NCI-H446 treated with DMSO at 0.1 percent for 48 hours (cell line): ENCODE measurements around the gene PEMT.

Source experiments
- DNase-seq: peaks from one replicate; lab custom pipeline; 2025; lab: John Stamatoyannopoulos, UW

Gene PEMT

GRCh38 chr17:17605083-17605728, 13.7 kb upstream of the PEMT start:
- DNase-seq, result no peak

- DNase-seq, result no peak
Measured at GRCh38 chr17:17603895-17604225, 12.4 kb upstream of the PEMT start.

GRCh38 chr17:17603178-17603894, 11.8 kb upstream of the PEMT start:
- DNase-seq, result no peak

GRCh38 chr17:17599965-17600364, 8.5 kb upstream of the PEMT start:
- no peak for DNase-seq

- DNase-seq, result no peak
Measured at GRCh38 chr17:17598003-17598402, 6.5 kb upstream of the PEMT start.

- no peak for DNase-seq
Measured at GRCh38 chr17:17595755-17596154, 4.2 kb upstream of the PEMT start.

- DNase-seq, result no peak
Measured at GRCh38 chr17:17593222-17593620, 1.7 kb upstream of the PEMT start.

- no peak for DNase-seq
Measured at GRCh38 chr17:17590883-17591354, 589 bp downstream of the PEMT start.

GRCh38 chr17:17590141-17590751, 1.3 kb downstream of the PEMT start:
- no peak for DNase-seq

GRCh38 chr17:17587614-17588337, 3.7 kb downstream of the PEMT start:
- DNase-seq, result no peak

GRCh38 chr17:17582372-17582771, 9.1 kb downstream of the PEMT start:
- no peak for DNase-seq

- DNase-seq, result no peak
Measured at GRCh38 chr17:17581509-17581908, 10.0 kb downstream of the PEMT start.

GRCh38 chr17:17580662-17581470, 10.6 kb downstream of the PEMT start:
- no peak for DNase-seq

- no peak for DNase-seq
Measured at GRCh38 chr17:17579691-17580090, 11.8 kb downstream of the PEMT start.

GRCh38 chr17:17577373-17577772, 14.1 kb downstream of the PEMT start:
- no peak for DNase-seq

- no peak for DNase-seq
Measured at GRCh38 chr17:17576772-17577234, 14.7 kb downstream of the PEMT start.

GRCh38 chr17:17575360-17576251, 15.9 kb downstream of the PEMT start:
- no peak for DNase-seq

GRCh38 chr17:17573912-17574311, 17.6 kb downstream of the PEMT start:
- no peak for DNase-seq

- DNase-seq, result no peak
Measured at GRCh38 chr17:17572010-17572785, 19.3 kb downstream of the PEMT start.
